ENCODE data around the gene MRPL16. TPM values are rescaled to one million over a fixed set of nuclear protein-coding genes. Genes with fewer than 3 reads are reported as not detected.
"Not testable (repeated sequence)": the region's sequence is repeated elsewhere in the genome, so short reads cannot be mapped to it uniquely, and the experiment has no call there.

Gene MRPL16
- total RNA-seq (2014; rRNA removed; shearing (Covaris generic)), result 57.2 and 65.7 TPM in 2 replicates

- peak; percentile 87 for DNase-seq (ENCODE audit: low read depth)
Measured at GRCh38 chr11:59810189-59810910, at the start of gene MRPL16. MRPL16 (minus strand) TSS chr11:59810778; CDS start chr11:59810658, 120 bp downstream.

GRCh38 chr11:59859673-59860072 lies 49.1 kb upstream of the MRPL16 start:
- no peak for DNase-seq (ENCODE audit: low read depth)

GRCh38 chr11:59857439-59858434 lies 47.2 kb upstream of the MRPL16 start:
- DNase-seq (ENCODE audit: low read depth), result peak; percentile 80

DNA sequence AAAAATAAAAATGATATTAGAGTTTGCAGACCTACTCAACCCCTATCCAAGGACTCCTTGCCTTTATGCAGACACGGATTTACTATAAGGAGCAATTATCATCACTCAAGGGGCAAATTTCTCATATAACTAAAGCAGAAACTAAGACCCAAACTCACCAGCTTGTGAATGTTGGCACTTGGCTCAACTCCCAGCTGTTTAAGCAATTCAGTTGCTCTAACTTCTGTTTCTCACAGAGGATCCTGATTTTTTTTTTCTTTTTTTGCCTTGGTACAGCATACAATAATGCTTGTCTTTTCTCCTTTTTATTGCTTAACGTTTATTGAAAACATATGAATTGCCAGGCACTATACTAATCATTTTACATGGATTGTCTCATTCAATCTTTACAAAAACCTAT lies 44.3 kb upstream of the MRPL16 start:
- DNase-seq (ENCODE audit: low read depth), result no peak

- DNase-seq (ENCODE audit: low read depth), result not testable (repeated sequence)
Measured at GRCh38 chr11:59851416-59851815, 40.8 kb upstream of the MRPL16 start.

GRCh38 chr11:59849551-59849950 lies 39.0 kb upstream of the MRPL16 start:
- not testable (repeated sequence) for DNase-seq (ENCODE audit: low read depth)

- no peak for DNase-seq (ENCODE audit: low read depth)
Measured at GRCh38 chr11:59849129-59849528, 38.6 kb upstream of the MRPL16 start.

GRCh38 chr11:59848439-59848838 lies 37.9 kb upstream of the MRPL16 start:
- DNase-seq (ENCODE audit: low read depth), result not testable (repeated sequence)

DNA sequence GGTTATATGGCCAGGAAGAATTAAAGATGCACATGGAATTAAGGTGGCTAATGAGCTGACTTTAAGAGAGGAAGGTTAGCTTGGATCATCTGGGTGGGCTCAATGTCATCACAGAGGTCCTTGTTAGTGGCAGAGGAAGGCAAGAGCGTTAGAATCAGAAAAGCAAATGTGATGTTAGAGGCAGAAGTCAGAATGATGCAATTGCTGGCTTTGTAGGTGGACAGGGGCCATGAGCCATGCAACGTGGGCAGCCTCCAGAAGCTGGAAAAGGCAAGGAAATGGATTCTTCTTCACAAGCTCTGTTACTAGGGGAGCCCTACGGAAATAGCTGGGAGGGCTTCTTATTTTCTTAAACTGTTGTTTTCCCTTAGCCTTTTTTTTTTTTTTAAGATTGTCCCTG lies 37.0 kb upstream of the MRPL16 start:
- no peak for DNase-seq (ENCODE audit: low read depth)

DNA sequence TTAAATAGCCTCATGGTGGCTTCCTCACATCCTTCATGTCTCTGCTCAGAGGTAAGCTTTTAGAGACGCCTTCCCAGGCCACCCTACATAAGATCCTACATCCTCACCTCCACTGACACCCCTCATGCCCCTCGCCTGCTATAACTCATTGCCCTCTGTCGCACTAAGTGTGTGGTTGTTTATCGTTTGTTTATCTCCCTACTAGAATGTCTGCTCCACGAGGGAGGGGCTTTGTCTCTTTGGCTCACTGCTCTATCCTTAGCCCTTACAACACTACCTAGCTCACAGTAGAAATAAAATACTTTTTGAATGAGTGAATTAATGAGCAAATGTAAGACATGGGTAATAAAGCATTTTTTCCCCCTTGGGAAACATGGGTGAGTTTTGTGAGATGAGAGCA lies 36.0 kb upstream of the MRPL16 start:
- no peak for DNase-seq (ENCODE audit: low read depth)

GRCh38 chr11:59845399-59845798 lies 34.8 kb upstream of the MRPL16 start, which contains the start of gene CBLIF:
CBLIF (minus strand) TSS chr11:59845499; CDS start chr11:59845453, 46 bp downstream.
- no peak for DNase-seq (ENCODE audit: low read depth)

DNA sequence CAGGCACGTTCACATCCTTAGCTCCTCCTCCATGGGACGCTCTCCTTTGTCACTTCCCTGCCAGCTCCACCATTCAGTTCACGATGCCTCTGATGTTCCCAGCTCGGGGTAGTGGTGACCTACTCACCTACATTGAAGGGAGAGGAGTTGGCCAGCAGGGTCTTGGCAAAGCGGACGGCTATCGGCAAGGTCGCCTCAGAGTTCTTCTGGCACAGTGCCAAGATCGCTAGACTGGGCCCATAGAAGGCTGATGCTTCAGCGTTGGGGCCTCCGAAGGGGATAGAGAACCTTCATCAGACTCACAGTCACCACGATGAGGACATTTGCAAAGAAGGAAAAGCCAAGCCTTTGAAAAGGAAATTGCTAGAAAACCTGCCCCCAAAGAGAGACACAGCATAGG lies 31.7 kb upstream of the MRPL16 start:
- no peak for DNase-seq (ENCODE audit: low read depth)

GRCh38 chr11:59841514-59841913 lies 30.9 kb upstream of the MRPL16 start:
- no peak for DNase-seq (ENCODE audit: low read depth)

DNA sequence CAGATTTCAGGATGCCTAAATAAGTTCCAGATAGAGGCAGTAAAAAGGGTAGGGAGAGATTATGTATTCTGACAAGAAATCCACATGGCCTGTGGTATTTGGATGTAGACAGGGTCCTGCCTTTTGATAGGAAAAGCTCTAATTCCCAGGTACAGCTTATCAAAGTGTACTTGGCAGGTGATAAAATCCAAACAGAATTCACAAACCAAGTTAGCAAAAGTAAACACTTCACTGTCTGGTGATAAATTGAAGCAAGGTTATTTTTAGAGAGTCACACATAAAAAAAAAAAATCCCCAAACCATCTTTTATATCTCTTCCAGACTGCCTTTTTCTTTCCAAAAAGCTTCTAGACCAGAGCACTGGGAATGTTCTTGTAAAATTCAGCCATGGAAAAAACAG lies 29.0 kb upstream of the MRPL16 start:
- DNase-seq (ENCODE audit: low read depth), result no peak

GRCh38 chr11:59833602-59834001 lies 23.0 kb upstream of the MRPL16 start:
- DNase-seq (ENCODE audit: low read depth), result no peak

- DNase-seq (ENCODE audit: low read depth), result no peak
Measured at GRCh38 chr11:59829358-59829757, 18.8 kb upstream of the MRPL16 start.

GRCh38 chr11:59822989-59823566 lies 12.5 kb upstream of the MRPL16 start:
- peak; percentile 74 for DNase-seq (ENCODE audit: low read depth)

DNA sequence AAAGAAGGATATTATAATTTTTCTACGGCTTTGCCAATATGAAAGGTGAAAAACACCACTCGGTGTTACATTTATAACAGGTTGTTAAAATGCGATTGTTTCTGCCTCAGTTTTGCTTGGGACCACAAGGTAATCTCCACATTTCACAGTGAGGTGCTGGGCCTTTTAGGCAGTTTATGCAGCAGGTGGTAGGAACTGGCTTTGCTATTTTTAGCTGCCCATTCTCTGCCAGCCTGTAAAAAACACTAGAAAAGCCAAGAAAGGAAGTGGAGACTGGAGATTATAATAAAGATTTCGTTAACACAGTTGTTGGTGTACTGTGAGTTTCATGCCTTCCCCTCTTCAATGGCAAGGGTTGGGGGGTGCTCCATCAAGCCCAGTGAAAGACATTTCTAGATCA lies 8.0 kb upstream of the MRPL16 start:
- DNase-seq (ENCODE audit: low read depth), result no peak

DNA sequence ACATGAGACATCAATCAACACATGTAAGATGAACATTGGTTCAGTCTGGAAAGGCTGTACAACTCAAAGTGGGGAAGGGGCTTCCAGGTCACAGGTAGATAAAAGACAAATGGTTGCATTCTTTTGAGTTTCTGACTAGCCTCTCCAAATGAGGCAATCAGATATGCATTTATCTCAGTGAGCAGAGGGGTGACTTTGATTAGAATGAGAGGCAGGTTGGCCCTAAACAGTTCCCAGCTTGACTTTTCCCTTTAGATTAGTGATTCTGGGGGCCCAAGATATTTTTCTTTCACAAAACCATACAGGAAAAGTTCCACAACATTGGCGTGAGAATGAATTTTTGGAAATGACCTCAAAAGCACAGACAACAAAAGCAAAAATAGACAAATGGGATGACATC lies 5.9 kb upstream of the MRPL16 start:
- DNase-seq (ENCODE audit: low read depth), result not testable (repeated sequence)

DNA sequence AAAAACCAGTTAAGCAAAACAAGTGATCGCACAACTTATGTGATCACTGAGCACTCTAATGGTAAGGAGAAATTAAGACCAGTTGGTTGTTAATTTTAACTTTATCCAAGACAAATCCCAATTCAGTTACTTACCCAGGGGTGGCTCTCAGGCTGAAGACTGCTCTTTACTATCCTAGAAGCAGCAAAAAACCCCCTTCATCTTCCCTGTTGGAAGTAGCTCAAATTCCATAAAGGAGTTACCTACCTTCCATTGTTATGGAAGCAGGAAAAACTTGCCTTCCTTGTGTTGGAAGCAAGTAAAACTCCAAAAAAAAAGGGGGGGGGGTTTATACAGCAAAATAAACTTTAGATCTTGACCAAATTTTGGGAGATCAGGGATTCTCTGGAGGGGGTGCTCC lies 5.2 kb upstream of the MRPL16 start:
- DNase-seq (ENCODE audit: low read depth), result no peak

DNA sequence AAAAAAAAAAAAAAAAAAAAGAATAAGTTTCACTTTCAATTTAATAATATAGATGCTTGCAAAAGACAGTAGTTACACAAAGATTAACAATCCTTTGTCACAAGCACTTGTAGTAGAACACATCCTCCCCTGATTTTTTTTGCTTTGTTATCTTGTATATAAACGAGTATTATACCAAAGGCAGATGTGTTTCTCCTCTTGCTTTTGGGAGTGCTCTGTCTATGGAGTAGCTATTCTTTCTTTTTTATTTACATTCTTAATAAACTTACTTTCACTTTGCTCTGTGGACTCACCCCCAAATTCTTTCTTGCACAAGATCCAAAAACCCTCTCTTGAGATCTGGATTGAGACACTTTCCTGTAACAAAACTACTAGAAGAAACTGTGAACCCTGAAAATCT lies 3.4 kb upstream of the MRPL16 start:
- no peak for DNase-seq (ENCODE audit: low read depth)

- DNase-seq (ENCODE audit: low read depth), result no peak
Measured at GRCh38 chr11:59813364-59813763, 2.8 kb upstream of the MRPL16 start.
